MM.1S (cell line): ENCODE results near the gene ADAMTS2.

Experiments
- DNase-seq: peaks from one replicate; pipeline ENCODE4 v3.0.0-alpha.2; 2015
- H2AFZ ChIP-seq: fragments of 300-600 bp; sonication (generic); 2 replicates; pipeline ENCODE4 v1.6.0; 2016; ENCODE audit warnings: antibody characterized with exemption, low read length
- H3F3A ChIP-seq: fragments of 300-600 bp; sonication (generic); 2 replicates; pipeline ENCODE4 v1.6.1; 2016; ENCODE audit warnings: mild to moderate bottlenecking, antibody characterized with exemption, low read length, moderate library complexity, mixed read lengths; ENCODE audit not compliant: insufficient read depth
- H3K27ac ChIP-seq: fragments of 300-600 bp; sonication (generic); 2 replicates; pipeline ENCODE4 v1.5.1; 2016; ENCODE audit warnings: mild to moderate bottlenecking, low read length
- H3K27me3 ChIP-seq: fragments of 300-600 bp; sonication (generic); replicated peaks from 2 replicates; pipeline ENCODE4 v1.6.0; 2016; ENCODE audit warnings: low read length; ENCODE audit not compliant: insufficient read depth
- H3K36me3 ChIP-seq: fragments of 300-600 bp; sonication (generic); replicated peaks from 2 replicates; pipeline ENCODE4 v1.6.1; 2016; ENCODE audit warnings: mild to moderate bottlenecking, low read length, mixed read lengths; ENCODE audit not compliant: insufficient read depth
- H3K4me1 ChIP-seq: fragments of 300-600 bp; sonication (generic); 2 replicates; pipeline ENCODE4 v1.6.1; 2016; ENCODE audit warnings: low read length, mixed read lengths
- H3K4me2 ChIP-seq: fragments of 300-600 bp; sonication (generic); 2 replicates; pipeline ENCODE4 v1.6.0; 2016; ENCODE audit warnings: low read depth, low read length
- H3K4me3 ChIP-seq: fragments of 300-600 bp; sonication (generic); 2 replicates; pipeline ENCODE4 v1.5.1; 2016; ENCODE audit warnings: low read length, mixed read lengths
- H3K79me2 ChIP-seq: fragments of 300-600 bp; sonication (generic); 2 replicates; pipeline ENCODE4 v1.6.1; 2016; ENCODE audit warnings: mixed run types, low read length, mixed read lengths
- H3K9ac ChIP-seq: fragments of 300-600 bp; sonication (generic); 2 replicates; pipeline ENCODE4 v1.6.1; 2016; ENCODE audit warnings: low read length, mixed read lengths
- H3K9me2 ChIP-seq: fragments of 300-600 bp; sonication (generic); replicated peaks from 2 replicates; pipeline ENCODE4 v1.6.1; 2016; ENCODE audit warnings: mild to moderate bottlenecking, low read length, mixed read lengths; ENCODE audit not compliant: insufficient read depth
- H3K9me3 ChIP-seq: fragments of 300-600 bp; sonication (generic); replicated peaks from 2 replicates; pipeline ENCODE4 v1.6.1; 2016; ENCODE audit warnings: mild to moderate bottlenecking, low read length, mixed read lengths; ENCODE audit not compliant: insufficient read depth
- H4K20me1 ChIP-seq: fragments of 300-600 bp; sonication (generic); 2 replicates; pipeline ENCODE4 v1.6.1; 2016; ENCODE audit warnings: mild to moderate bottlenecking, low read length, moderate library complexity, mixed read lengths; ENCODE audit not compliant: insufficient read depth
- CTCF ChIP-seq: fragments of 300-600 bp; sonication (generic); IDR thresholded peaks from 2 replicates; pipeline ENCODE4 v1.5.1; 2016; ENCODE audit warnings: antibody characterized with exemption, low read length, mixed read lengths
- EZH2 ChIP-seq: fragments of 300-600 bp; sonication (generic); optimal IDR thresholded peaks from 2 replicates; pipeline ENCODE3; 2017; ENCODE audit warnings: low read depth, mild to moderate bottlenecking, antibody characterized with exemption, low read length, mixed read lengths
- EZH2phosphoT487 ChIP-seq: fragments of 300-600 bp; sonication (generic); IDR thresholded peaks from 2 replicates; pipeline ENCODE4 v1.6.1; 2018; ENCODE audit warnings: antibody characterized with exemption, low read length

The ADAMTS2 gene

GRCh38 chr5:179297486-179298180 lies 47.6 kb downstream of the ADAMTS2 start:
- Histone ChIP-seq H4K20me1 (no peaks in the 10 kb centered on the region), H3K4me3 (no peak overlapping the region), H2AFZ (no peak overlapping the region), H3K27ac (no peak overlapping the region), H3K36me3 (no peaks in the 10 kb centered on the region), H3K9ac (no peak overlapping the region), H3K27me3 (peaks cover 30% of the 10 kb centered on the region; the same call in 1 of the 2 replicates), H3K9me2 (no peaks in the 10 kb centered on the region), H3K79me2 (no peaks in the 10 kb centered on the region), H3K4me2 (no peak overlapping the region), H3K4me1 (no peaks in the 10 kb centered on the region), H3K9me3 (no peaks in the 10 kb centered on the region), H3F3A (no peaks in the 10 kb centered on the region)
- DNase-seq: no peak
- TF ChIP-seq EZH2phosphoT487 (no peak), CTCF (no peak), EZH2 (no peak)

GRCh38 chr5:179297026-179297425 lies 48.2 kb downstream of the ADAMTS2 start:
- peaks cover 30% of the 10 kb centered on the region; the same call in 1 of the 2 replicates for H3K27me3 ChIP-seq
- no peak for TF ChIP-seq CTCF
- TF ChIP-seq EZH2: no peak
- TF ChIP-seq EZH2phosphoT487: no peak
- H3K4me3 ChIP-seq: no peak overlapping the region
- H3K9me2 ChIP-seq: no peaks in the 10 kb centered on the region
- H3K4me1 ChIP-seq: no peaks in the 10 kb centered on the region
- no peak overlapping the region for H2AFZ ChIP-seq
- no peaks in the 10 kb centered on the region for H3K79me2 ChIP-seq
- no peaks in the 10 kb centered on the region for H3K36me3 ChIP-seq
- no peaks in the 10 kb centered on the region for H4K20me1 ChIP-seq
- H3K9ac ChIP-seq: no peak overlapping the region
- H3K9me3 ChIP-seq: no peaks in the 10 kb centered on the region
- H3K4me2 ChIP-seq: no peak overlapping the region
- no peaks in the 10 kb centered on the region for H3F3A ChIP-seq
- H3K27ac ChIP-seq: no peak overlapping the region
- no peak for DNase-seq

- H3K4me3 ChIP-seq: no peak overlapping the region
- no peaks in the 10 kb centered on the region for H3K9me2 ChIP-seq
- no peaks in the 10 kb centered on the region for H3F3A ChIP-seq
- no peak overlapping the region for H2AFZ ChIP-seq
- H3K9ac ChIP-seq: no peak overlapping the region
- H3K4me1 ChIP-seq: no peaks in the 10 kb centered on the region
- H3K27ac ChIP-seq: no peak overlapping the region
- no peak for DNase-seq
- H3K79me2 ChIP-seq: no peaks in the 10 kb centered on the region
- no peaks in the 10 kb centered on the region for H3K9me3 ChIP-seq
- H3K36me3 ChIP-seq: no peaks in the 10 kb centered on the region
- TF ChIP-seq CTCF: no peak
- TF ChIP-seq EZH2phosphoT487: no peak
- no peak for TF ChIP-seq EZH2
- no peak overlapping the region for H3K4me2 ChIP-seq
- peaks cover 27% of the 10 kb centered on the region; the same call in 1 of the 2 replicates for H3K27me3 ChIP-seq
- no peaks in the 10 kb centered on the region for H4K20me1 ChIP-seq
Observed at GRCh38 chr5:179296150-179296821, 49.0 kb downstream of the ADAMTS2 start.
